ENCODE results near the gene ATP10B. TPM values are rescaled to one million over a fixed set of nuclear protein-coding genes. Genes with fewer than 3 reads are reported as not detected.

ATP10B gene
- total RNA-seq, 1 donor from 2014 or later: not detected

- Mint-ChIP-seq H3K36me3 (ENCODE audit: low read depth) (no peaks in the 10 kb centered on the region), H3K9me3 (ENCODE audit: low read depth) (no peaks in the 10 kb centered on the region), H3K4me1 (ENCODE audit: low read depth) (no peaks in the 10 kb centered on the region), H3K4me3 (ENCODE audit: unreplicated experiment) (no peak overlapping the region), H3K27me3 (ENCODE audit: low read depth) (peaks cover 35% of the 10 kb centered on the region), H3K27ac (ENCODE audit: unreplicated experiment) (no peak overlapping the region)
- no peak for DNase-seq (ENCODE audit: low spot score)
- TF ChIP-seq CTCF (IDR thresholded peaks at IDR 0.05): no peak
Measured at GRCh38 chr5:160516696-160517530, 335.1 kb downstream of the ATP10B start.

- Mint-ChIP-seq H3K4me3 (ENCODE audit: unreplicated experiment) (no peak overlapping the region), H3K27ac (ENCODE audit: unreplicated experiment) (no peak overlapping the region), H3K9me3 (ENCODE audit: low read depth) (no peaks in the 10 kb centered on the region), H3K4me1 (ENCODE audit: low read depth) (no peaks in the 10 kb centered on the region), H3K36me3 (ENCODE audit: low read depth) (no peaks in the 10 kb centered on the region), H3K27me3 (ENCODE audit: low read depth) (peaks cover 41% of the 10 kb centered on the region)
- no peak for DNase-seq (ENCODE audit: low spot score)
- no peak for TF ChIP-seq CTCF (IDR thresholded peaks at IDR 0.05)
Measured at GRCh38 chr5:160514866-160515265, 337.1 kb downstream of the ATP10B start.

GRCh38 chr5:160514191-160514590 is 337.8 kb downstream of the ATP10B start:
- no peak overlapping the region for H3K4me3 Mint-ChIP-seq (ENCODE audit: unreplicated experiment)
- no peaks in the 10 kb centered on the region for H3K9me3 Mint-ChIP-seq (ENCODE audit: low read depth)
- H3K4me1 Mint-ChIP-seq (ENCODE audit: low read depth): peaks cover 2% of the 10 kb centered on the region
- no peak for DNase-seq (ENCODE audit: low spot score)
- no peak for TF ChIP-seq CTCF (IDR thresholded peaks at IDR 0.05)
- H3K27ac Mint-ChIP-seq (ENCODE audit: unreplicated experiment): no peak overlapping the region
- H3K27me3 Mint-ChIP-seq (ENCODE audit: low read depth): peaks cover 40% of the 10 kb centered on the region
- no peaks in the 10 kb centered on the region for H3K36me3 Mint-ChIP-seq (ENCODE audit: low read depth)

- no peaks in the 10 kb centered on the region for H3K9me3 Mint-ChIP-seq (ENCODE audit: low read depth)
- H3K27me3 Mint-ChIP-seq (ENCODE audit: low read depth): peaks cover 43% of the 10 kb centered on the region
- no peak for TF ChIP-seq CTCF (IDR thresholded peaks at IDR 0.05)
- DNase-seq (ENCODE audit: low spot score): no peak
- H3K27ac Mint-ChIP-seq (ENCODE audit: unreplicated experiment): no peak overlapping the region
- H3K4me3 Mint-ChIP-seq (ENCODE audit: unreplicated experiment): no peak overlapping the region
- H3K4me1 Mint-ChIP-seq (ENCODE audit: low read depth): peaks cover 9% of the 10 kb centered on the region
- H3K36me3 Mint-ChIP-seq (ENCODE audit: low read depth): no peaks in the 10 kb centered on the region
Measured at GRCh38 chr5:160513485-160513884, 338.5 kb downstream of the ATP10B start.

Measured in chondrocyte (in vitro differentiated cells).